Transverse colon (tissue), 4 donors: ENCODE measurements around the gene KCNT1. TPM values are rescaled to one million over a fixed set of nuclear protein-coding genes. Genes with fewer than 3 reads are reported as not detected.

Source experiments
- DNase-seq: peaks from one replicate; pipeline ENCODE4 v3.0.0-alpha.2; 2019
- H3K27ac ChIP-seq, 4 donors: fragments of 200-600 bp; sonication (generic); 2 replicates each; pipeline ENCODE4 v1.5.1; 2016 to 2018; ENCODE audit warnings: inconsistent platforms in 4 of 4
- H3K27me3 ChIP-seq: fragments of 200-600 bp; sonication (generic); 2 replicates; pipeline ENCODE4 v1.5.1; 2017; ENCODE audit warnings: inconsistent platforms
- H3K36me3 ChIP-seq, 4 donors: fragments of 200-600 bp; sonication (generic); 2 replicates each; pipeline ENCODE4 v1.5.1; 2017 to 2019; ENCODE audit warnings: inconsistent platforms in 4 of 4
- H3K4me1 ChIP-seq, 4 donors: fragments of 200-600 bp; sonication (generic); 2 replicates each; pipeline ENCODE4 v1.5.1; 2017 to 2020; ENCODE audit warnings: inconsistent platforms in 4 of 4
- H3K4me3 ChIP-seq, 4 donors: fragments of 200-600 bp; sonication (generic); 1 replicate in 1 of 4; 2 replicates in 3 of 4; pipeline versions ENCODE4 v1.5.1 to v1.6.1; 2017 to 2019; ENCODE audit warnings: inconsistent platforms in 4 of 4
- H3K9me3 ChIP-seq, 2 donors: fragments of 200-600 bp; sonication (generic); 2 replicates each; pipeline ENCODE4 v1.5.1; 2017 to 2019; ENCODE audit warnings: inconsistent platforms in 2 of 2
- EP300 ChIP-seq: sonication (generic); formaldehyde crosslinking; IDR thresholded peaks from one replicate; pipeline ENCODE4 v1.6.1; 2017; ENCODE audit warnings: antibody characterized with exemption, low read depth
- POLR2A ChIP-seq: fragments of 450-650 bp; IDR thresholded peaks from one replicate; pipeline ENCODE4 v1.6.1; 2016; ENCODE audit warnings: antibody characterized with exemption, mild to moderate bottlenecking, moderate library complexity
- POLR2AphosphoS5 ChIP-seq, 3 donors: sonication (generic); formaldehyde crosslinking; IDR thresholded peaks; one replicate each; pipeline ENCODE4 v1.6.1; 2016; ENCODE audit warnings: antibody characterized with exemption in 3 of 3
- WGBS, 2 donors: methylation state at CpG; one replicate each; pipeline ENCODE4 v1.1.5; 2018; ENCODE audit warnings: low coverage in 1 of 2; 5-methylcytosine and 5-hydroxymethylcytosine counted together
- in situ Hi-C, 4 donors: fragments of 200-750 bp; cut with MboI; loops; one replicate each; pipeline versions ENCODE4 v1.15.0 to v1.15.1; 2017; ENCODE audit warnings: low sequenced_read_pairs in 3 of 4, low pct_ligation_motif_present in 1 of 4, low pct_unique_long_range_greater_than_20kb in 1 of 4
- intact Hi-C: fragments of 100-400 bp; cut with DNase I; formaldehyde crosslinking; loops from one replicate; pipeline ENCODE4 v1.15.1; 2023; ENCODE audit warnings: low total_unique reads
- total RNA-seq, 4 donors: library from RNA; depleted of rRNA; stranded (reverse); fragments of >200 nt; gene quantifications; one replicate each; pipeline ENCODE4 v1.1.0, GENCODE V29; 2016
- TF ChIP-seq, protein P1 (sequence below), 5 experiments: fragments of 200-600 bp in 3 of 5; fragments of 450-650 bp in 2 of 5; sonication (generic) in 3 of 5; IDR thresholded peaks; 1 replicate in 2 of 5; 2 replicates in 3 of 5; pipeline ENCODE4 v1.5.1; 2016 to 2017; ENCODE audit warnings: antibody characterized with exemption in 5 of 5, inconsistent platforms in 3 of 5, mild to moderate bottlenecking in 2 of 5, moderate library complexity in 1 of 5

Gene KCNT1
- total RNA-seq, 4 donors from 2014 or later, result 0.14 TPM; not detected in 3

DNA sequence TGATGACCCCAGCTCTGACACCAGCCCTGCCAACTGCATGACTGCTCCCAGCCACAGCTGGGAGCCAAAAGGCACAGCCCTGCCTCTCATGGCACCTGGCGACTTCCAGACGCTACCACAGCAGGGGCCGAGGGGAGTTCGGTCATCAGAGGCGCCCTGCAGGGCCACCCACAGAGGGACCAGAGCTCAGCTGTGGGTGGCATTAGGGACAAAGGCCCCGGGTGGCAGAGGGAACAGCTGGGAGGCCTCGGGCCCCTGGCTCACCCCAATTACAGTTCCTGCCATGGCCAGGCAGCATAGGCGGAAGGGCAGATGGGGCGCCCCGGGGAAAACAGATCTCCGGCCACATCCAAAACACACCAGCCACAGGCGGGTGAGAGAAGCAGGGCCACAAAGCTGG is 6.3 kb upstream of the KCNT1 start:
- Histone ChIP-seq H3K4me1 (no peaks in the 10 kb centered on the region), H3K27ac (no peak overlapping the region), H3K4me3 (no peak overlapping the region), H3K27me3 (peaks cover 4% of the 10 kb centered on the region), H3K36me3 (no peaks in the 10 kb centered on the region), H3K9me3 (no peaks in the 10 kb centered on the region)
- in situ Hi-C loops, result no loop called here
- intact Hi-C loops, result no loop called here
- 74% methylated on average over 10 of the region's 12 CpGs; no CpG with 5 or more reads in 1 of the 2 donors for WGBS, 2 donors
- DNase-seq, result no peak
- TF ChIP-seq POLR2A (no peak), EP300 (no peak), POLR2AphosphoS5 (IDR thresholded peaks at IDR 0.05) (no peak)
- TF ChIP-seq, protein P1, sequence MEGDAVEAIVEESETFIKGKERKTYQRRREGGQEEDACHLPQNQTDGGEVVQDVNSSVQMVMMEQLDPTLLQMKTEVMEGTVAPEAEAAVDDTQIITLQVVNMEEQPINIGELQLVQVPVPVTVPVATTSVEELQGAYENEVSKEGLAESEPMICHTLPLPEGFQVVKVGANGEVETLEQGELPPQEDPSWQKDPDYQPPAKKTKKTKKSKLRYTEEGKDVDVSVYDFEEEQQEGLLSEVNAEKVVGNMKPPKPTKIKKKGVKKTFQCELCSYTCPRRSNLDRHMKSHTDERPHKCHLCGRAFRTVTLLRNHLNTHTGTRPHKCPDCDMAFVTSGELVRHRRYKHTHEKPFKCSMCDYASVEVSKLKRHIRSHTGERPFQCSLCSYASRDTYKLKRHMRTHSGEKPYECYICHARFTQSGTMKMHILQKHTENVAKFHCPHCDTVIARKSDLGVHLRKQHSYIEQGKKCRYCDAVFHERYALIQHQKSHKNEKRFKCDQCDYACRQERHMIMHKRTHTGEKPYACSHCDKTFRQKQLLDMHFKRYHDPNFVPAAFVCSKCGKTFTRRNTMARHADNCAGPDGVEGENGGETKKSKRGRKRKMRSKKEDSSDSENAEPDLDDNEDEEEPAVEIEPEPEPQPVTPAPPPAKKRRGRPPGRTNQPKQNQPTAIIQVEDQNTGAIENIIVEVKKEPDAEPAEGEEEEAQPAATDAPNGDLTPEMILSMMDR (IDR thresholded peaks at IDR 0.05), result no peak

DNA sequence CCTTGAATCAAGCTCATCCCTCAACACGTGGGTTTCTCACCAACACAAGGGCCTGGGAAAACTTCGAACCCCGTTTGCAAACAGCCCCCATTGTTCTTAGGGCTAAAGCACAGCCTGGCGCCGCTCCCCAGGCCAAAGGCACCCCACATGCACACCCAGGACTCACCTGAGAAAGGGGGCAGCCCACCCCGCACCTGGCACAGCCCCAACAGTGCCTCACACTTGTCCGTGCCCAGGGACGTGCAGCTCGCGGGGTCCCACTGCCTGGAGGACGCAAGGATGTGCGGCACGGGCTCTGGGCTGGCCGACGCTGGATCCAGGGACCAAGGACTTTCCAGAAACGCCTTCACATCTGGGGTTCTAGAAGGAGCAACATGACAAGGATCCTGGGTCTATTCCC is 5.5 kb upstream of the KCNT1 start:
- no peak overlapping the region for H3K27ac ChIP-seq
- DNase-seq, result no peak
- H3K4me1 ChIP-seq, result peaks cover 0 to under 1% (median 0%) of the 10 kb centered on the region in 4 donors
- no peak for TF ChIP-seq POLR2AphosphoS5 (IDR thresholded peaks at IDR 0.05)
- TF ChIP-seq EP300, result no peak
- no peak for TF ChIP-seq POLR2A
- TF ChIP-seq, protein P1 (IDR thresholded peaks at IDR 0.05), result no peak
- intact Hi-C loops (no loop called here), in situ Hi-C loops (no loop called here)
- H3K4me3 ChIP-seq, result no peak overlapping the region
- H3K9me3 ChIP-seq, result no peaks in the 10 kb centered on the region
- peaks cover 10% of the 10 kb centered on the region for H3K27me3 ChIP-seq
- 67% methylated on average over 16 of the region's 16 CpGs; no CpG with 5 or more reads in 1 of the 2 donors for WGBS, 2 donors
- H3K36me3 ChIP-seq, result no peaks in the 10 kb centered on the region

DNA sequence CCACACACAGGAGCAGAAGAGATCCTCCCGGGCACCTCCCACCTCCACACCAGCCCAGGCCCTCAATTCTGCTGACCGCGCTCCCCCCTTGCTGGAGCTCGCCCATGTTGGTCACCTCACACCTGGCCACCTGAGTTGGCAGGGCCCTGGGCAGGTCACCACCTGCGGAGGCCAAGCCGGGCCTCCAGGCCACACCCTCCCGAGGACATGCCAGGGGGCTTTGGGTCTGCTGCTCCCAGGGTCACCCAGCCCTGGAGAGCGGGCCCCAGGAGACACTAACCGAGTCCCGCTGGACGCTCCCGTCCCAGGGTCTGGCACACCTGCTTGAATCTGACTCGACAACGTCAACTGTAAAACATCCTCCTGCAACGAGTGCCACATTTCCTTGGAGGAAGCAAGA is 4.8 kb upstream of the KCNT1 start:
- peaks cover 18% of the 10 kb centered on the region for H3K27me3 ChIP-seq
- whole genome bisulfite sequencing, 2 donors, result 33 to 59% methylated on average over 3 to 9 of the region's 15 CpGs
- H3K4me3 ChIP-seq, result no peak overlapping the region
- no peaks in the 10 kb centered on the region for H3K36me3 ChIP-seq
- peaks cover 2 to 8% (median 5%) of the 10 kb centered on the region in 4 donors for H3K4me1 ChIP-seq
- H3K9me3 ChIP-seq, result no peaks in the 10 kb centered on the region
- in situ Hi-C loops, result no loop called here
- H3K27ac ChIP-seq, result no peak overlapping the region
- intact Hi-C loops, result no loop called here
- TF ChIP-seq, protein P1 (IDR thresholded peaks at IDR 0.05), result no peak
- TF ChIP-seq EP300, result no peak
- DNase-seq, result no peak

DNA sequence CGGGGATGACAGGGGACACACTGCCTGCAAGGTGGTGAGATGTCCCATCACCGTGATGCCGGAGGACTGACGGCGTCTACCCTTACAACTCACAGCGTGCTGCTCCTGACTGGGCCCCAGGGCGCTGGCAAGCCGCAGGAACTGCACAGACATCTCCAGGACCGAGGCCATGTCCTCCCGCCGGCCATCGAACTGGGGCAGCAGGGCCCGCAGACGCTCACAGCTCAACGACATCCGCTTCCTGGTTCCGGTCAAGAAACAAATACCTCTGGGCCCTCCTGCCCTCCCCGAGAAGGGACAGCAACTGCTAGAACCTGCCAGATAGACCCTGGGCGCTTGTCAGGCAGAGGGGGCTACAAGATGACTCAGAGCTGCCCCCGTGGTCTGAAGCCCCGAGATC is 3.7 kb upstream of the KCNT1 start:
- intact Hi-C loops (no loop called here), in situ Hi-C loops (no loop called here)

More for the DNA sequence above, 3.7 kb upstream of the KCNT1 start:
- Histone ChIP-seq H3K4me1 (peaks cover 5 to 10% (median 7%) of the 10 kb centered on the region in 4 donors), H3K27me3 (peaks cover 28% of the 10 kb centered on the region), H3K36me3 (no peaks in the 10 kb centered on the region), H3K4me3 (no peak overlapping the region), H3K27ac (no peak overlapping the region), H3K9me3 (no peaks in the 10 kb centered on the region)
- 68% methylated on average over 21 of the region's 21 CpGs; no CpG with 5 or more reads in 1 of the 2 donors for WGBS, 2 donors
- TF ChIP-seq, protein P1 (IDR thresholded peaks at IDR 0.05), result no peak
- TF ChIP-seq EP300 (no peak), POLR2A (no peak), POLR2AphosphoS5 (IDR thresholded peaks at IDR 0.05) (no peak)
- DNase-seq, result no peak
